ENCODE results near the gene UCK2. TPM values are rescaled to one million over a fixed set of nuclear protein-coding genes. Genes with fewer than 3 reads are reported as not detected.

Gene UCK2
- total and polyA plus RNA-seq, 2 donors (not counting 3 experiments of a cell fraction or from before 2014, with no cell fraction given), result 62.3 to 74.7 TPM

- dilution Hi-C loops (cut with MboI; ENCODE audit: extremely low pct_ligation_motif_present, low sequenced_read_pairs), result no loop called here
- no peaks in the 10 kb centered on the region for H3K9me3 ChIP-seq (replicated peaks; ENCODE audit: control insufficient read depth, insufficient read depth, low read length)
- H3K36me3 ChIP-seq (ENCODE audit: control insufficient read depth in 2 of 2, extremely low read depth in 1 of 2, insufficient read depth in 2 of 2, low read length in 2 of 2), result no peaks in the 10 kb centered on the region
- no TSS peak for BruUV-seq (replicated peaks)
- no peak overlapping the region for H2AFZ ChIP-seq (ENCODE audit: low read depth, low read length)
- CTCF ChIA-PET, result interaction anchor here (0.9 to 1.3 kb wide), 3 partner anchors 10 to 272 kb away, joined by 3 read pairs; no protein-coding TSS in a partner anchor
- POLR2A ChIA-PET, result no interaction called here
- H3K4me3 ChIP-seq (replicated peaks in 1 of 3; ENCODE audit: insufficient read depth in 1 of 3, low read depth in 1 of 3, low read length in 3 of 3), result no peak overlapping the region
- no peak for TF ChIP-seq MYC (IDR thresholded peaks at IDR 0.05; ENCODE audit: low read depth, low read length)
- TF ChIP-seq JUN (IDR thresholded peaks at IDR 0.05; ENCODE audit: borderline replicate concordance, insufficient read depth, insufficient read length, low read depth), result no peak
- no peak for TF ChIP-seq GATA2 (IDR thresholded peaks at IDR 0.05; ENCODE audit: insufficient read depth, insufficient read length, low read depth, low read length)
- TF ChIP-seq POLR2AphosphoS5 (IDR thresholded peaks at IDR 0.05; ENCODE audit: insufficient read depth, low read depth, low read length), result no peak
- TF ChIP-seq EZH2 (IDR thresholded peaks at IDR 0.05; ENCODE audit: borderline replicate concordance, low read depth, low read length, severe bottlenecking), result no peak
- H4K20me1 ChIP-seq (replicated peaks; ENCODE audit: control insufficient read depth, extremely low read depth, insufficient read depth, low read length), result no peaks in the 10 kb centered on the region
- peaks cover 7% of the 10 kb centered on the region for H3K4me1 ChIP-seq (ENCODE audit: control insufficient read depth, extremely low read depth, insufficient read depth, low read length)
- H3K79me2 ChIP-seq (ENCODE audit: control insufficient read depth, insufficient read depth, low read length), result peaks cover 95% of the 10 kb centered on the region
- intact Hi-C loops (cut with micrococcal nuclease), result no loop called here
- H3K27me3 ChIP-seq (ENCODE audit: control insufficient read depth in 2 of 2, insufficient read depth in 2 of 2, low read length in 2 of 2), result no peaks in the 10 kb centered on the region
- no peak overlapping the region for H3K9ac ChIP-seq (replicated peaks; ENCODE audit: extremely low read depth, insufficient read depth, low read length)
- DNase-seq (ENCODE audit: low read depth, low spot score) (no peak), FAIRE-seq (no peak)
- no peaks in the 10 kb centered on the region for H3K9me1 ChIP-seq (replicated peaks; ENCODE audit: control insufficient read depth, extremely low read depth, insufficient read depth, low read length)
- H3K27ac ChIP-seq (ENCODE audit: insufficient read depth, low read depth, low read length), result no peak overlapping the region
- no peak overlapping the region for H3K4me2 ChIP-seq (ENCODE audit: insufficient read depth, low read length)
Observed at GRCh38 chr1:165874643-165875042, 47.2 kb downstream of the UCK2 start.

- DNase-seq (ENCODE audit: low read depth, low spot score) (no peak), FAIRE-seq (no peak)
- ChIA-PET CTCF (interaction anchor here (0.9 to 1.3 kb wide), 3 partner anchors 9 to 273 kb away, joined by 3 read pairs; no protein-coding TSS in a partner anchor), POLR2A (no interaction called here)
- H3K79me2 ChIP-seq (ENCODE audit: control insufficient read depth, insufficient read depth, low read length), result peaks cover 96% of the 10 kb centered on the region
- TF ChIP-seq JUN (IDR thresholded peaks at IDR 0.05; ENCODE audit: borderline replicate concordance, insufficient read depth, insufficient read length, low read depth), result no peak
- TF ChIP-seq, protein P1, sequence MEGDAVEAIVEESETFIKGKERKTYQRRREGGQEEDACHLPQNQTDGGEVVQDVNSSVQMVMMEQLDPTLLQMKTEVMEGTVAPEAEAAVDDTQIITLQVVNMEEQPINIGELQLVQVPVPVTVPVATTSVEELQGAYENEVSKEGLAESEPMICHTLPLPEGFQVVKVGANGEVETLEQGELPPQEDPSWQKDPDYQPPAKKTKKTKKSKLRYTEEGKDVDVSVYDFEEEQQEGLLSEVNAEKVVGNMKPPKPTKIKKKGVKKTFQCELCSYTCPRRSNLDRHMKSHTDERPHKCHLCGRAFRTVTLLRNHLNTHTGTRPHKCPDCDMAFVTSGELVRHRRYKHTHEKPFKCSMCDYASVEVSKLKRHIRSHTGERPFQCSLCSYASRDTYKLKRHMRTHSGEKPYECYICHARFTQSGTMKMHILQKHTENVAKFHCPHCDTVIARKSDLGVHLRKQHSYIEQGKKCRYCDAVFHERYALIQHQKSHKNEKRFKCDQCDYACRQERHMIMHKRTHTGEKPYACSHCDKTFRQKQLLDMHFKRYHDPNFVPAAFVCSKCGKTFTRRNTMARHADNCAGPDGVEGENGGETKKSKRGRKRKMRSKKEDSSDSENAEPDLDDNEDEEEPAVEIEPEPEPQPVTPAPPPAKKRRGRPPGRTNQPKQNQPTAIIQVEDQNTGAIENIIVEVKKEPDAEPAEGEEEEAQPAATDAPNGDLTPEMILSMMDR (IDR thresholded peaks at IDR 0.05; ENCODE audit: extremely low read depth in 1 of 2, insufficient read depth in 1 of 2, low read depth in 1 of 2, low read length in 2 of 2), result no peak
- no peak for TF ChIP-seq MAX (IDR thresholded peaks at IDR 0.05; ENCODE audit: insufficient read depth, insufficient read length)
- TF ChIP-seq FOS (IDR thresholded peaks at IDR 0.05; ENCODE audit: borderline replicate concordance, insufficient read depth, low read length), result no peak
- TF ChIP-seq MYC (IDR thresholded peaks at IDR 0.05; ENCODE audit: low read depth, low read length), result no peak
- no peak for TF ChIP-seq GATA2 (IDR thresholded peaks at IDR 0.05; ENCODE audit: insufficient read depth, insufficient read length, low read depth, low read length)
- TF ChIP-seq POLR2AphosphoS5 (IDR thresholded peaks at IDR 0.05; ENCODE audit: insufficient read depth, low read depth, low read length), result no peak
- TF ChIP-seq POLR2A (IDR thresholded peaks at IDR 0.05; ENCODE audit: low read depth, low read length), result no peak
- TF ChIP-seq EZH2 (IDR thresholded peaks at IDR 0.05; ENCODE audit: borderline replicate concordance, low read depth, low read length, severe bottlenecking), result no peak
- BruUV-seq (replicated peaks), result no TSS peak
- dilution Hi-C loops (cut with MboI; ENCODE audit: extremely low pct_ligation_motif_present, low sequenced_read_pairs), result no loop called here
- no peaks in the 10 kb centered on the region for H3K9me1 ChIP-seq (replicated peaks; ENCODE audit: control insufficient read depth, extremely low read depth, insufficient read depth, low read length)
- H3K27ac ChIP-seq (ENCODE audit: insufficient read depth, low read depth, low read length), result no peak overlapping the region
- H2AFZ ChIP-seq (ENCODE audit: low read depth, low read length), result no peak overlapping the region
- H3K4me3 ChIP-seq (replicated peaks in 1 of 3; ENCODE audit: insufficient read depth in 1 of 3, low read depth in 1 of 3, low read length in 3 of 3), result no peak overlapping the region
- no peaks in the 10 kb centered on the region for H3K27me3 ChIP-seq (ENCODE audit: control insufficient read depth in 2 of 2, insufficient read depth in 2 of 2, low read length in 2 of 2)
- no peaks in the 10 kb centered on the region for H3K36me3 ChIP-seq (ENCODE audit: control insufficient read depth in 2 of 2, extremely low read depth in 1 of 2, insufficient read depth in 2 of 2, low read length in 2 of 2)
- peaks cover 7% of the 10 kb centered on the region for H3K4me1 ChIP-seq (ENCODE audit: control insufficient read depth, extremely low read depth, insufficient read depth, low read length)
- intact Hi-C loops (cut with micrococcal nuclease), result no loop called here
- no peak overlapping the region for H3K4me2 ChIP-seq (ENCODE audit: insufficient read depth, low read length)
- H3K9me3 ChIP-seq (replicated peaks; ENCODE audit: control insufficient read depth, insufficient read depth, low read length), result no peaks in the 10 kb centered on the region
- H3K9ac ChIP-seq (replicated peaks; ENCODE audit: extremely low read depth, insufficient read depth, low read length), result no peak overlapping the region
- H4K20me1 ChIP-seq (replicated peaks; ENCODE audit: control insufficient read depth, extremely low read depth, insufficient read depth, low read length), result no peaks in the 10 kb centered on the region
Observed at GRCh38 chr1:165875171-165875570, 47.8 kb downstream of the UCK2 start.
